IMR-90 (cell line): ENCODE data around the gene BDH1.
"Not testable (repeated sequence)": the region's sequence is repeated elsewhere in the genome, so short reads cannot be mapped to it uniquely, and the experiment has no call there.

Source experiments
- BHLHE40 ChIP-seq: fragments of 150-350 bp; IDR thresholded peaks from 2 replicates; pipeline ENCODE4 v1.6.1; 2016; ENCODE audit warnings: mild to moderate bottlenecking, low read depth, low read length
- POLR2A ChIP-seq: IDR thresholded peaks from 2 replicates; pipeline ENCODE4 v1.6.1; 2012; ENCODE audit warnings: mild to moderate bottlenecking, low read depth, low read length
- TF ChIP-seq, protein P1 (sequence below): conservative IDR thresholded peaks from 2 replicates; pipeline ENCODE4 v1.5.1; 2012; ENCODE audit warnings: mild to moderate bottlenecking, low read depth, low read length, improper control_type of control experiment
- TF ChIP-seq, protein P2 (sequence below): fragments of 150-350 bp; IDR thresholded peaks from 2 replicates; pipeline ENCODE4 v1.6.1; 2017; ENCODE audit warnings: mild to moderate bottlenecking, antibody characterized with exemption, low read length, low read depth

DNA sequence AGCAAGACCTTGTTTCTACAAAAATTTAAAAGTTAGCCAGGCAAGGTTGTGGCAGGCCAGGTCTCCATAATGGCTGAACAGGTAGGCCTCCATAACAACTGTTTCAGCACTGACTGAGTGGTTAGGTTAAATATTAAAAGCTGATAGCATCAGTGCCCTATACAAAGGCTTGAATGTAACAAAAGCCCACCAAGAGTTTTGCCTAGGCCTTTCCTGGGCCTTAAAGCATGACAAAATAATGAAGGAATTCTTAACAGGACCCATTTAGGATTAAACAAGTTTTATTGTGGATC lies 16.1 kb upstream of the BDH1 start:
- TF ChIP-seq, protein P1, sequence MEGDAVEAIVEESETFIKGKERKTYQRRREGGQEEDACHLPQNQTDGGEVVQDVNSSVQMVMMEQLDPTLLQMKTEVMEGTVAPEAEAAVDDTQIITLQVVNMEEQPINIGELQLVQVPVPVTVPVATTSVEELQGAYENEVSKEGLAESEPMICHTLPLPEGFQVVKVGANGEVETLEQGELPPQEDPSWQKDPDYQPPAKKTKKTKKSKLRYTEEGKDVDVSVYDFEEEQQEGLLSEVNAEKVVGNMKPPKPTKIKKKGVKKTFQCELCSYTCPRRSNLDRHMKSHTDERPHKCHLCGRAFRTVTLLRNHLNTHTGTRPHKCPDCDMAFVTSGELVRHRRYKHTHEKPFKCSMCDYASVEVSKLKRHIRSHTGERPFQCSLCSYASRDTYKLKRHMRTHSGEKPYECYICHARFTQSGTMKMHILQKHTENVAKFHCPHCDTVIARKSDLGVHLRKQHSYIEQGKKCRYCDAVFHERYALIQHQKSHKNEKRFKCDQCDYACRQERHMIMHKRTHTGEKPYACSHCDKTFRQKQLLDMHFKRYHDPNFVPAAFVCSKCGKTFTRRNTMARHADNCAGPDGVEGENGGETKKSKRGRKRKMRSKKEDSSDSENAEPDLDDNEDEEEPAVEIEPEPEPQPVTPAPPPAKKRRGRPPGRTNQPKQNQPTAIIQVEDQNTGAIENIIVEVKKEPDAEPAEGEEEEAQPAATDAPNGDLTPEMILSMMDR = not testable (repeated sequence)
- not testable (repeated sequence) for TF ChIP-seq BHLHE40, POLR2A
- TF ChIP-seq, protein P2, sequence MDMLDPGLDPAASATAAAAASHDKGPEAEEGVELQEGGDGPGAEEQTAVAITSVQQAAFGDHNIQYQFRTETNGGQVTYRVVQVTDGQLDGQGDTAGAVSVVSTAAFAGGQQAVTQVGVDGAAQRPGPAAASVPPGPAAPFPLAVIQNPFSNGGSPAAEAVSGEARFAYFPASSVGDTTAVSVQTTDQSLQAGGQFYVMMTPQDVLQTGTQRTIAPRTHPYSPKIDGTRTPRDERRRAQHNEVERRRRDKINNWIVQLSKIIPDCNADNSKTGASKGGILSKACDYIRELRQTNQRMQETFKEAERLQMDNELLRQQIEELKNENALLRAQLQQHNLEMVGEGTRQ = not testable (repeated sequence)
